ENCODE measurements around the gene SERPINA12.

The SERPINA12 gene

DNA sequence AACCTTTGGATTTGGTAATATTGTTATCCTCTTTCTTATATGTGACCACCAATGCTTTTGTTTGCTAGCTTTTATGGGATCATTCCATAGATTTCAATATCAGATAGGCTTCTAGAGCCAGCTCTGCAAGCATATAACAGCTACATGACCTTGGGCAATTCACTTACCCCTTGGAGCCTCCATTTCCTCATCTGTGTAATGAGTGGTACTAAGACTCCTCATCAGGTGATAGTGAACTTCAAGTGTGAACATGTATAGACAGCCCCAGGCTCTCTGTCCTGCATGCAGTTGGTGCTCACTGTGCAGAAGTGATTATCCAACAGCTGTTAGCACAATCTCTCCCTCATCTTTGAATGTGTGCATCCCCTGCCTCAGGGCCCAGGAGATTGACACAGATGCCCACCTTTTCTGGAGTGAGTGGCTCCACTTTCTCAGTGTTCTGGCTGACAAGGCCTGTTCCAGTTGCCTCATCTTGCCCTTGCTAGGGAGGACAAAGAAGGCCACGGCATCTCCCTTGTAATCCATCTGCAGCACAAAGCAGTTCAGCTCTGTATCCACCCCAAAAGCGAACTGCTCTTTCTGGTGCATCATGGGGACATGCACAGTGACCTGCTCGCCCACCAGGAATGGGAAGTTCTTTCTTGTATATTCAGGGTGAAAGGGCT lies 42.4 kb downstream of the SERPINA12 start:
- H3K4me3 ChIP-seq (replicated peaks; ENCODE audit: low read depth, low read length): no peak overlapping the region
- no peak for DNase-seq (ENCODE audit: low read depth)
- TF ChIP-seq, protein P1, sequence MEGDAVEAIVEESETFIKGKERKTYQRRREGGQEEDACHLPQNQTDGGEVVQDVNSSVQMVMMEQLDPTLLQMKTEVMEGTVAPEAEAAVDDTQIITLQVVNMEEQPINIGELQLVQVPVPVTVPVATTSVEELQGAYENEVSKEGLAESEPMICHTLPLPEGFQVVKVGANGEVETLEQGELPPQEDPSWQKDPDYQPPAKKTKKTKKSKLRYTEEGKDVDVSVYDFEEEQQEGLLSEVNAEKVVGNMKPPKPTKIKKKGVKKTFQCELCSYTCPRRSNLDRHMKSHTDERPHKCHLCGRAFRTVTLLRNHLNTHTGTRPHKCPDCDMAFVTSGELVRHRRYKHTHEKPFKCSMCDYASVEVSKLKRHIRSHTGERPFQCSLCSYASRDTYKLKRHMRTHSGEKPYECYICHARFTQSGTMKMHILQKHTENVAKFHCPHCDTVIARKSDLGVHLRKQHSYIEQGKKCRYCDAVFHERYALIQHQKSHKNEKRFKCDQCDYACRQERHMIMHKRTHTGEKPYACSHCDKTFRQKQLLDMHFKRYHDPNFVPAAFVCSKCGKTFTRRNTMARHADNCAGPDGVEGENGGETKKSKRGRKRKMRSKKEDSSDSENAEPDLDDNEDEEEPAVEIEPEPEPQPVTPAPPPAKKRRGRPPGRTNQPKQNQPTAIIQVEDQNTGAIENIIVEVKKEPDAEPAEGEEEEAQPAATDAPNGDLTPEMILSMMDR (IDR thresholded peaks at IDR 0.05; ENCODE audit: low read length, missing control alignments): no peak

DNA sequence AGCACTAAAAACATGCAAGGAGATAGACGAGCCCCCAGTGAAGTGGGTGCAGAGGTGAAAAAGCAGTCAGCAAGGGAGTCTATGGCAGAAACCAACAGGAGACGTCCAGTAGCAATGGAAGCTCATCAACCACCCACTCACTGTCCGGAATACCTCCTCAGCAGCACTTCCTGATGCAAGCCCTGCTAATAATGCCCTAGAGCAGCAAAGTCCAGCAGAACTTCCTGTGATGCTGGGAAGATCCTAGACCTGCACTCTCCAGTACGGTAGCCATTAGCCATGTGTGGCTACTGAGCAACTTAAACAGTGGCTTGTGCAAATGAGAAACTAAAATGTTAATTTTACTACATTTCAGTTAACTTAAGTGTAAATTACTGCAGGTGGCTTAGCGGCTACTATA lies 44.2 kb downstream of the SERPINA12 start:
- TF ChIP-seq, protein P1 (IDR thresholded peaks at IDR 0.05; ENCODE audit: low read length, missing control alignments): no peak
- no peak overlapping the region for H3K4me3 ChIP-seq (replicated peaks; ENCODE audit: low read depth, low read length)

DNA sequence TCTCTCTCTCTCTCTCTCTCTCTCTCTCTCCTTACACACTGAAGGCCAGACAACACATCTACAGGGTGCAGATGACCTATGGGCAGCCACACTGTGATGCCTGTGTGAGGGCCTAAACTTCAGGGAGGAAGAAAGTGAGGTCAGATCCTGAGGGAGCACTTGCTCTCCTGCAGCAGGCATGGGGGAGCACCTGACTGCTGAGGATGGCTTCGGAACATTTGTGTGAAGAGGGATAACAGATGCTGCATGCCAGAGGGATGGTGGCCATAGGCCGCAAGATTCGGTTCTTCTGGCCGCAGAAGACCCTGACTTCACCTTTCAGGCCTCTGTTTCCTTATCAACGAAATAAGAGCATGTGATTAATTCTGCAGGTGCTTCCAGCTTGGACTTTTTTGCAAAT lies 45.0 kb downstream of the SERPINA12 start:
- H3K4me3 ChIP-seq (replicated peaks; ENCODE audit: low read depth, low read length): no peak overlapping the region
- no peak for DNase-seq (ENCODE audit: low read depth)
- TF ChIP-seq, protein P1 (IDR thresholded peaks at IDR 0.05; ENCODE audit: low read length, missing control alignments): no peak

More for the DNA sequence above, 44.2 kb downstream of the SERPINA12 start:
- no peak for DNase-seq (ENCODE audit: low read depth)

DNA sequence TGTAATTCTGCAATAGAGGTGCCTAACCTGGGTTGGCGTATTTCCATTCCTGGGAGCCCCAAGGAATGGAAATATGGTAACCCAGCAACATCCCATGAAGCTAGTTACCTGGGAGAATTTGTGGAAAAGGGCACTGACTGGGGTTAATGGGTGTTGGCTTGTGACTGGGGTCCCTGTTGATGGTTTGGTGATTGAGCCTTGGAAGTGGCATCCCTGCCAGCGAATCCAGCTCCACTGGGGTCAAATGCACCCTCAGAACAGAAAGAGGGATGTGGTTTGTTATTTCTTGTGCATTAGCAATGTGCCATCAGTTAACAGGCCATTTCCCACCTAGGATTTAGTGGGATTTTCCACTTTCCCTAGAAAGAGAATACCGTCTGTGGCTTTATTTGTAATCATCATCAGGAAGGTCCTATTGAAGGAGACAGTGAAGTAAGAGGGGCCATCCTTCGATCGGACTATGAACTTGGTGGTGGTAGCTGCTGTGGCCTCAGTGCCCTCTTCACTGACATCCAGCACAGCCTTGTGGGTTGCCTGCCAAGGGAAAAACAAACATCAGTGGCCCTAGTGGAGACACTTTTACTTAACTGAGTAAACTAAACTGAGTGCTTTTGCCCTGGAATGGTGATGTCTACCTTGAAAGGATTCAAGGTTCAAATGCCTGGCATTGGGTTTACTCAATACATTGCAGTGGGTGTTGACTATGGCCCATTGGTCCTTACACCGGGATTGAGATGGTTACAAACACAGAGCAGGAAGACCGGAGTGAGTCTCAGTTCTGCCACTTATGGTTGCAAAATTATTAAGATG lies 46.3 kb downstream of the SERPINA12 start:
- no peak overlapping the region for H3K4me3 ChIP-seq (replicated peaks; ENCODE audit: low read depth, low read length)
- no peak for DNase-seq (ENCODE audit: low read depth)
- TF ChIP-seq, protein P1 (IDR thresholded peaks at IDR 0.05; ENCODE audit: low read length, missing control alignments): no peak

DNA sequence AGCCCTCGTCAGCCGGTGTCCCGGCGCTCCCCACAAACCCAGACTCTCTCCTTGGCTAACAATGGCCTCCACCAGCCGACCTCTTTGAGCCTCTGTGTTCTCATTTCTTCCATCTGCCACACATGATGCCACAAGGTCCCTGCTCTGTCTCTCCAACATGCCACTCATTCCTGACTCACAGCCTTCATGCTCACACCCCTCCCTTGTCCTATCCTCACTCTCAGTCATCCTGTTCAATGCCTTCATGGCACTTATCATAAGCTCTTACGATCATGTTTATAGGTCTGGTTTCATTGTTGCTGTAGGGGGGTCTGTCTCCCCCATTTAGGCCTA lies 47.1 kb downstream of the SERPINA12 start:
- no peak overlapping the region for H3K4me3 ChIP-seq (replicated peaks; ENCODE audit: low read depth, low read length)
- TF ChIP-seq, protein P1 (IDR thresholded peaks at IDR 0.05; ENCODE audit: low read length, missing control alignments): no peak
- no peak for DNase-seq (ENCODE audit: low read depth)

DNA sequence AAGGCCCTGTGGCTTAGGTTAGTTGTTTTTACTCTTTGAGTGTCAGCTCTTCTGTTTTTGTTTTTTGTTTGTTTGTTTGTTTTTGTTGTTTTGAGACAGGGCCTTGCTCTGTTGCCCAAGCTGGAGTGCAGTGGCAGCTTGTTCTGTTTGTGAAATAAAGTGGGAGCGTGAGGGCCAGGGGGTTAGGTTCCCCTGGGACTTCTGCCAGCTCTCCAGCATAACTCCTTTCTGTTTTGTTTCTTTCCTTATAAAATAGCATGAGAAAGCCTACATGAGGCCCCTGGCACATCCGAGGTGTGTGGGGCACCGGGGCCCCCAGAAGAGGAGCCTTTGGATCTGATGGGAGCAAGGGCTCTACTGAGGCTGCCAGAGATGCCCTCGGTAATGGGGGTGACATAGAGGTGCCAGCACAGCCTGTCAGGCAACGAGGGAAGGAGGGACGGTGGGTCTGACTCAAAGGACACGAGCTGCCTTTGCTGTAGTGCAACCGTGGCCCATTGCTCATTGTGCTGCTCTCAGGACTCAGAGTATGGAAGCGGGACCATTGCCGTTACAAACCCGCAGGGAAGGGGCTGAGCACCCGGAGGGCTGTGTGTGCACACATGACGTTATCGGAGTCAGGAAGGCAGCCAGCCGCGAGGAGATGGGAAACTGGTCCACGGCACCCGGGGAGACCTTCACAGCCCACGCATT lies 47.6 kb downstream of the SERPINA12 start:
- no peak overlapping the region for H3K4me3 ChIP-seq (replicated peaks; ENCODE audit: low read depth, low read length)
- no peak for DNase-seq (ENCODE audit: low read depth)
- TF ChIP-seq, protein P1 (IDR thresholded peaks at IDR 0.05; ENCODE audit: low read length, missing control alignments): no peak
